Measurements from ENCODE around the gene GFY.

GRCh38 chr19:49398001-49398615 lies 27.1 kb upstream of the GFY start:
- TF ChIP-seq CTCF (IDR thresholded peaks at IDR 0.05): no peak
- no peak for TF ChIP-seq POLR2AphosphoS5 (IDR thresholded peaks at IDR 0.05)

Measured in upper lobe of left lung (tissue), 4 donors.